Osteoblast (primary cell): ENCODE results near the gene STXBP4. TPM values are rescaled to one million over a fixed set of nuclear protein-coding genes. Genes with fewer than 3 reads are reported as not detected.

ENCODE experiments used
- DNase-seq: peaks from one replicate; pipeline ENCODE4 v3.0.0; 2011; ENCODE audit warnings: low spot score, mixed read lengths; ENCODE audit not compliant: insufficient read length; ENCODE audit errors: missing footprints
- H2AFZ ChIP-seq: 2 replicates; pipeline ENCODE4 v1.6.0; 2011; ENCODE audit warnings: mild to moderate bottlenecking, low read length
- H3K27ac ChIP-seq: 2 replicates; pipeline ENCODE4 v1.5.1; 2011; ENCODE audit warnings: mild to moderate bottlenecking, low read depth, low read length, moderate library complexity
- H3K27me3 ChIP-seq: 2 replicates; pipeline ENCODE4 v1.6.0; 2012; ENCODE audit warnings: mild to moderate bottlenecking, control low read depth, inconsistent platforms, low read length, moderate library complexity; ENCODE audit not compliant: insufficient read depth
- H3K36me3 ChIP-seq: 2 replicates; pipeline ENCODE4 v1.5.1; 2011; ENCODE audit warnings: mild to moderate bottlenecking, low read length, control low read depth, moderate library complexity; ENCODE audit not compliant: insufficient read depth
- H3K4me1 ChIP-seq: 2 replicates; pipeline ENCODE4 v1.5.1; 2011; ENCODE audit warnings: mild to moderate bottlenecking, low read length, control low read depth, moderate library complexity; ENCODE audit not compliant: insufficient read depth
- H3K4me2 ChIP-seq: 2 replicates; pipeline ENCODE4 v1.6.0; 2011; ENCODE audit warnings: mild to moderate bottlenecking, low read length; ENCODE audit not compliant: insufficient read depth
- H3K4me3 ChIP-seq: fragments of 200-600 bp; sonication (generic); 3 replicates; pipeline ENCODE4 v1.5.1; 2012; ENCODE audit warnings: mild to moderate bottlenecking, low read length, inconsistent platforms; ENCODE audit not compliant: insufficient read depth
- H3K79me2 ChIP-seq: 2 replicates; pipeline ENCODE4 v1.6.0; 2012; ENCODE audit warnings: mild to moderate bottlenecking, low read length, control low read depth, inconsistent platforms; ENCODE audit not compliant: insufficient read depth
- H3K9me3 ChIP-seq: 2 replicates; pipeline ENCODE4 v1.5.1; 2011; ENCODE audit warnings: low read depth, low read length, control low read depth
- H4K20me1 ChIP-seq: 2 replicates; pipeline ENCODE4 v1.6.0; 2012; ENCODE audit warnings: mild to moderate bottlenecking, low read length, control low read depth; ENCODE audit not compliant: insufficient read depth
- CTCF ChIP-seq: IDR thresholded peaks from 2 replicates; pipeline ENCODE4 v1.5.1; 2011; ENCODE audit warnings: mild to moderate bottlenecking, low read depth, low read length, moderate library complexity; ENCODE audit errors: extremely low read depth
- small RNA-seq: library from RNA; depleted of rRNA; stranded (forward); fragments of <200 nt; gene quantifications from one replicate; pipeline ENCODE3, GENCODE V24; 2012
- total RNA-seq: library from RNA; depleted of rRNA; stranded (reverse); fragments of >200 nt; gene quantifications from 2 replicates; pipeline ENCODE4 v1.2.3, GENCODE V29; 2012

Gene STXBP4
- total RNA-seq, 1 donor = 19.2 TPM

GRCh38 chr17:55219459-55219858 is 250.9 kb downstream of the STXBP4 start:
- Histone ChIP-seq H3K27me3 (no peaks in the 10 kb centered on the region), H3K79me2 (no peaks in the 10 kb centered on the region), H3K36me3 (no peaks in the 10 kb centered on the region), H3K4me1 (no peaks in the 10 kb centered on the region), H4K20me1 (no peaks in the 10 kb centered on the region), H3K9me3 (no peaks in the 10 kb centered on the region), H3K4me3 (no peak overlapping the region), H2AFZ (no peak overlapping the region), H3K4me2 (no peak overlapping the region), H3K27ac (no peak overlapping the region)
- TF ChIP-seq CTCF = no peak
- no peak for DNase-seq

- no peaks in the 10 kb centered on the region for H3K9me3 ChIP-seq
- H4K20me1 ChIP-seq = no peaks in the 10 kb centered on the region
- H3K4me1 ChIP-seq = no peaks in the 10 kb centered on the region
- no peak overlapping the region for H3K4me3 ChIP-seq
- H2AFZ ChIP-seq = no peak overlapping the region
- no peak overlapping the region for H3K4me2 ChIP-seq
- H3K36me3 ChIP-seq = no peaks in the 10 kb centered on the region
- TF ChIP-seq CTCF = no peak
- no peaks in the 10 kb centered on the region for H3K27me3 ChIP-seq
- no peaks in the 10 kb centered on the region for H3K79me2 ChIP-seq
- no peak overlapping the region for H3K27ac ChIP-seq
- no peak for DNase-seq
Measured at GRCh38 chr17:55219934-55220333, 251.4 kb downstream of the STXBP4 start.

Small RNA genes lying within 50 kb of the gene (small RNA-seq; reads per million reads assigned to genes)
- not detected for gene AC007485.1

Other genes with a start within 250 kb of the STXBP4 start
- gene TOM1L1, start 67.9 kb upstream of the STXBP4 start, total RNA-seq = 40.2 and 44.2 TPM in 2 replicates
- gene COX11, start 111 bp upstream of the STXBP4 start, total RNA-seq = 38.7 and 44.8 TPM in 2 replicates